Glutamatergic neuron (in vitro differentiated cells): ENCODE data around the gene ZNF583. TPM values are rescaled to one million over a fixed set of nuclear protein-coding genes. Genes with fewer than 3 reads are reported as not detected.

Experiments used
- DNase-seq: peaks from one replicate; pipeline ENCODE4 v3.0.0; 2022
- H3K27ac Mint-ChIP-seq: one replicate; pipeline ENCODE4 v1.8.0; 2020; ENCODE audit warnings: mild to moderate bottlenecking, mixed read lengths, inconsistent platforms; ENCODE audit not compliant: unreplicated experiment
- H3K27me3 Mint-ChIP-seq: one replicate; pipeline ENCODE4 v1.8.0; 2020; ENCODE audit warnings: mild to moderate bottlenecking, moderate library complexity, mixed read lengths, inconsistent platforms; ENCODE audit not compliant: unreplicated experiment
- H3K36me3 Mint-ChIP-seq: one replicate; pipeline ENCODE4 v1.8.0; 2020; ENCODE audit warnings: mild to moderate bottlenecking, mixed read lengths, inconsistent platforms; ENCODE audit not compliant: unreplicated experiment
- H3K4me1 Mint-ChIP-seq: one replicate; pipeline ENCODE4 v1.8.0; 2020; ENCODE audit warnings: mild to moderate bottlenecking, low read depth, mixed read lengths, inconsistent platforms; ENCODE audit not compliant: unreplicated experiment
- H3K4me3 Mint-ChIP-seq: one replicate; pipeline ENCODE4 v1.8.0; 2020; ENCODE audit warnings: mild to moderate bottlenecking, mixed read lengths, inconsistent platforms; ENCODE audit not compliant: unreplicated experiment
- H3K9me3 Mint-ChIP-seq: one replicate; pipeline ENCODE4 v1.8.0; 2020; ENCODE audit warnings: mild to moderate bottlenecking, moderate library complexity, mixed read lengths, inconsistent platforms; ENCODE audit not compliant: unreplicated experiment
- CTCF ChIP-seq: fragments of 200-600 bp; sonication (generic); IDR thresholded peaks from one replicate; pipeline ENCODE4 v1.5.0; 2021; ENCODE audit not compliant: partially characterized antibody, unreplicated experiment
- total RNA-seq: library from RNA; stranded (reverse); fragmentation: NEBNext Ultra II Directional; extraction: Animal tissue kit (Norgen Biotek cat#: 25700); gene quantifications from one replicate; pipeline ENCODE4 v1.2.1, GENCODE V29; 2021; ENCODE audit not compliant: unreplicated experiment

The ZNF583 gene
- total RNA-seq, 1 donor from 2014 or later: 13.6 TPM

GRCh38 chr19:56403261-56403660, 871 bp upstream of the ZNF583 start:
- H3K4me3 Mint-ChIP-seq: peak overlapping the region; percentile 99

GRCh38 chr19:56404705-56405056, 549 bp downstream of the ZNF583 start:
- peak overlapping the region; percentile 99 for H3K4me3 Mint-ChIP-seq
- peaks cover 13% of the 10 kb centered on the region for H3K27me3 Mint-ChIP-seq

More at GRCh38 chr19:56403261-56403660, 871 bp upstream of the ZNF583 start:
- DNase-seq: no peak
- peaks cover 11% of the 10 kb centered on the region for H3K4me1 Mint-ChIP-seq
- peaks cover 11% of the 10 kb centered on the region for H3K27me3 Mint-ChIP-seq
- H3K36me3 Mint-ChIP-seq: peaks cover 70% of the 10 kb centered on the region
- H3K9me3 Mint-ChIP-seq: peaks cover 31% of the 10 kb centered on the region
- H3K27ac Mint-ChIP-seq: peak overlapping the region; percentile 95
- TF ChIP-seq CTCF: no peak

GRCh38 chr19:56405062-56405461, 930 bp downstream of the ZNF583 start:
- TF ChIP-seq CTCF: no peak
- Mint-ChIP-seq H3K4me1 (peaks cover 11% of the 10 kb centered on the region), H3K27me3 (peaks cover 13% of the 10 kb centered on the region), H3K9me3 (peaks cover 31% of the 10 kb centered on the region), H3K36me3 (peaks cover 67% of the 10 kb centered on the region), H3K27ac (peak overlapping the region; percentile 95), H3K4me3 (peak overlapping the region; percentile 99)
- DNase-seq: no peak

More at GRCh38 chr19:56404705-56405056, 549 bp downstream of the ZNF583 start:
- H3K9me3 Mint-ChIP-seq: peaks cover 31% of the 10 kb centered on the region
- H3K4me1 Mint-ChIP-seq: peaks cover 11% of the 10 kb centered on the region
- peak overlapping the region; percentile 95 for H3K27ac Mint-ChIP-seq
- no peak for DNase-seq
- no peak for TF ChIP-seq CTCF
- H3K36me3 Mint-ChIP-seq: peaks cover 66% of the 10 kb centered on the region

- no peak for TF ChIP-seq CTCF
- peaks cover 5% of the 10 kb centered on the region for H3K27me3 Mint-ChIP-seq
- H3K36me3 Mint-ChIP-seq: peaks cover 91% of the 10 kb centered on the region
- no peaks in the 10 kb centered on the region for H3K4me1 Mint-ChIP-seq
- peaks cover 53% of the 10 kb centered on the region for H3K9me3 Mint-ChIP-seq
- DNase-seq: no peak
- no peak overlapping the region for H3K4me3 Mint-ChIP-seq
- no peak overlapping the region for H3K27ac Mint-ChIP-seq
These were observed 19.3 kb downstream of the ZNF583 start for GRCh38 chr19:56423276-56423984.

GRCh38 chr19:56423985-56424353, 19.8 kb downstream of the ZNF583 start:
- Mint-ChIP-seq H3K27ac (no peak overlapping the region), H3K9me3 (peaks cover 53% of the 10 kb centered on the region), H3K4me3 (no peak overlapping the region), H3K36me3 (peaks cover 85% of the 10 kb centered on the region), H3K27me3 (peaks cover 5% of the 10 kb centered on the region), H3K4me1 (no peaks in the 10 kb centered on the region)
- no peak for TF ChIP-seq CTCF
- DNase-seq: no peak
